Chondrocyte (in vitro differentiated cells): ENCODE results near the gene LMO7. TPM values are rescaled to one million over a fixed set of nuclear protein-coding genes. Genes with fewer than 3 reads are reported as not detected.
A peak's percentile ranks its signal among the peaks of the same experiment; 100 is the strongest.

Source experiments
- DNase-seq: peaks from one replicate; pipeline ENCODE4 v3.0.0; 2021; ENCODE audit warnings: mixed read lengths, low spot score
- H3K27ac Mint-ChIP-seq: one replicate; pipeline ENCODE4 v1.8.0; 2021; ENCODE audit warnings: mild to moderate bottlenecking, moderate library complexity, mixed read lengths; ENCODE audit not compliant: unreplicated experiment
- H3K27me3 Mint-ChIP-seq: 2 replicates; pipeline ENCODE4 v1.8.0; 2021; ENCODE audit warnings: low read depth, mixed read lengths
- H3K36me3 Mint-ChIP-seq: 2 replicates; pipeline ENCODE4 v1.8.0; 2021; ENCODE audit warnings: low read depth, mixed read lengths
- H3K4me1 Mint-ChIP-seq: 2 replicates; pipeline ENCODE4 v1.8.0; 2021; ENCODE audit warnings: low read depth, mild to moderate bottlenecking, mixed read lengths
- H3K4me3 Mint-ChIP-seq: one replicate; pipeline ENCODE4 v1.8.0; 2021; ENCODE audit warnings: mild to moderate bottlenecking, moderate library complexity, mixed read lengths; ENCODE audit not compliant: unreplicated experiment
- H3K9me3 Mint-ChIP-seq: 2 replicates; pipeline ENCODE4 v1.8.0; 2021; ENCODE audit warnings: low read depth, mixed read lengths
- total RNA-seq: library from RNA; stranded (reverse); gene quantifications from 3 replicates; pipeline ENCODE4 v1.2.1, GENCODE V29; 2021
- TF ChIP-seq, protein P1 (sequence below): fragments of 200-600 bp; sonication (generic); IDR thresholded peaks from 2 replicates; pipeline ENCODE4 v1.5.0; 2021; ENCODE audit warnings: antibody characterized with exemption, mild to moderate bottlenecking, moderate library complexity

LMO7 gene
- total RNA-seq, 1 donor from 2014 or later, result 199 TPM

DNA sequence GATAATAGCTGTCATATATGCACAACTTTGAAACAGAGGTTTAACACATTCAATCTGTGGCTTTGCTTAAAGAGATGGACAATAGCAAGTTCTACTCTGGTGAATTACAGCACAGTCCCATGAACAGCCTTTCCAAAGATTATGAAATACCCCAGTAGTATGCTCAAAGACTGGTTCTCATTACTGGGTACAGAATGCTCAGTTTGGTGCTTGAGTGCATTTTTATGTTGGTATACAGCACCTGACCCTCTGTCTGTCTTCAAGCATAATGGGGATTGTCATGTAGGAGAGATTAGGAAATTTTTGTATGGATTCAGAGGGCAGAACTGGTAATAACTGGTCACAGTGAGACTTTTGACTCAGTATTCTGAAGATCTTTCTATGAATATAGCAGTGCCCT, 7.6 kb downstream of the LMO7 start:
- Mint-ChIP-seq H3K27me3 (no peaks in the 10 kb centered on the region), H3K4me1 (peaks cover 73% of the 10 kb centered on the region), H3K27ac (no peak overlapping the region), H3K36me3 (peaks cover 16% of the 10 kb centered on the region), H3K9me3 (no peaks in the 10 kb centered on the region), H3K4me3 (no peak overlapping the region)
- DNase-seq, result no peak
- TF ChIP-seq, protein P1, sequence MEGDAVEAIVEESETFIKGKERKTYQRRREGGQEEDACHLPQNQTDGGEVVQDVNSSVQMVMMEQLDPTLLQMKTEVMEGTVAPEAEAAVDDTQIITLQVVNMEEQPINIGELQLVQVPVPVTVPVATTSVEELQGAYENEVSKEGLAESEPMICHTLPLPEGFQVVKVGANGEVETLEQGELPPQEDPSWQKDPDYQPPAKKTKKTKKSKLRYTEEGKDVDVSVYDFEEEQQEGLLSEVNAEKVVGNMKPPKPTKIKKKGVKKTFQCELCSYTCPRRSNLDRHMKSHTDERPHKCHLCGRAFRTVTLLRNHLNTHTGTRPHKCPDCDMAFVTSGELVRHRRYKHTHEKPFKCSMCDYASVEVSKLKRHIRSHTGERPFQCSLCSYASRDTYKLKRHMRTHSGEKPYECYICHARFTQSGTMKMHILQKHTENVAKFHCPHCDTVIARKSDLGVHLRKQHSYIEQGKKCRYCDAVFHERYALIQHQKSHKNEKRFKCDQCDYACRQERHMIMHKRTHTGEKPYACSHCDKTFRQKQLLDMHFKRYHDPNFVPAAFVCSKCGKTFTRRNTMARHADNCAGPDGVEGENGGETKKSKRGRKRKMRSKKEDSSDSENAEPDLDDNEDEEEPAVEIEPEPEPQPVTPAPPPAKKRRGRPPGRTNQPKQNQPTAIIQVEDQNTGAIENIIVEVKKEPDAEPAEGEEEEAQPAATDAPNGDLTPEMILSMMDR, result no peak

DNA sequence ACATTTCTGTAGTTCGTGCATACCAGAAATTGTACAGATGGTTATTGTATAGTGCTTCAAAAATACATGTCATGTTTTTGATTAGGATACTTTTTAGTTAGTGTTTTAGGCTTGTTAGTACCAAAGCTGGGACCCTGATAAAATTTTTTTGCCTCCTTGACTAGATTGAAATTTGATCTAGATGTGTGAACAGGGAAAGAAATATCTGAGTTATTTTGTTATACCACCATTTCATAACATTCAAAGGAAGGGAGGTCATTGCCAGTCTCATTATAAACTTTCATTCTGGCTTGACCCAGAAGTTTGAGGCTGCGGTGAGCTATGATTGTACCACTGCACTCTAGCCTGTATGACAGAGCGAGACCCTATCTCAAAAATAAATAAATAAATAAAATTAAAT, 9.0 kb downstream of the LMO7 start:
- TF ChIP-seq, protein P1, result no peak
- peaks cover 22% of the 10 kb centered on the region for H3K36me3 Mint-ChIP-seq
- no peak overlapping the region for H3K4me3 Mint-ChIP-seq
- peaks cover 69% of the 10 kb centered on the region for H3K4me1 Mint-ChIP-seq
- no peaks in the 10 kb centered on the region for H3K9me3 Mint-ChIP-seq
- H3K27ac Mint-ChIP-seq, result peak overlapping the region; percentile 58
- no peak for DNase-seq
- no peaks in the 10 kb centered on the region for H3K27me3 Mint-ChIP-seq

DNA sequence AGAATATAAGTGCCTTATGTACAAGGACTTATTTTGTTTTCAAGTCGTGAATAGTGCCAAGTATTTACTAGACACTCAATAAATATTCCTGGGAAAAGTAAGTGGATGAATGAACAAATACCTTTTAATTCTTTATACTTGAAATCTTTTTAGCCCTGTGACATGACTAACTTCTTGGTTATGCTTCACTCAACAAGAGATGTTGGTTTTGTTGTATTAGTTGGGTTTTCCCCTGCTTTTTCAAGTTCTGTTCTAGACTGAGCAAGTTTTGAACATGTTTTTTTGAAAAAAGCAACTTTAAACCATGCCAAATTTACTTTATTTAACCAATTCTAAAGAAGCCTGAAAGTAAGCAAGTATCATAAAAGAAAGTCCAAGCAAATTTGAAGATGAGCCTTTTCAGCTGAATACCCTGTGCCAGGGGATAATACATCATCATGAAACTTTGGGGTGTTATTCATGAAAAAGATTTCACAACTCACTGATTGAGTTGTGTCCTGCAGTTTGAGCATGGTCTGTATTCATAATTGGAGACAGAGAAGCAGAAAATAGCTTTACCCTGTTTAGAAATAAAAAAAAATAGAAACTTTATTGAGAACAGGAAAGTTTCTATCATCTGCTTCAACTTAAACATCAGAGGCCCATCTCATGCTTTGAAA, 11.1 kb downstream of the LMO7 start:
- no peaks in the 10 kb centered on the region for H3K27me3 Mint-ChIP-seq
- H3K4me1 Mint-ChIP-seq, result peaks cover 67% of the 10 kb centered on the region
- H3K36me3 Mint-ChIP-seq, result peaks cover 21% of the 10 kb centered on the region
- TF ChIP-seq, protein P1, result no peak
- DNase-seq, result no peak
- H3K9me3 Mint-ChIP-seq, result no peaks in the 10 kb centered on the region
- H3K27ac Mint-ChIP-seq, result peak overlapping the region; percentile 75
- H3K4me3 Mint-ChIP-seq, result no peak overlapping the region

DNA sequence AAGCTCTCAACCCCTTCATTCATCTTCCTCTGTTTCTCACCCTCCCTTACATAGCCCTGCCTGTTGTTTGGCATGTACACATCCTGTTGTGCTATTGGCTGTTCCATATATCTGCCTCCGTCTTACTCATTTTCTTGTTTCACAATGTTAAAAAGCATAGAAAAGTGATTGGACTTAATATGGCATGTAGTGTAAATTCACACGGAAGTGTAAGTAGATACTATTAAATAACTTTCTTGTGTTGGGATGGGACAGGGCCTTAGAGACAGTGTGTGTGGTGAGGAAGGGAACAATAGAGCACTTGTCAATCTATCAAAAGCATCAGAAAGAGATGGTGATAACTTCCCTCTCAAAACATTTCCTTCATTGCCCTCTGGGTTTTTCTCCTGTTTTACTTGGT, 12.3 kb downstream of the LMO7 start:
- H3K4me1 Mint-ChIP-seq, result peaks cover 72% of the 10 kb centered on the region
- H3K36me3 Mint-ChIP-seq, result peaks cover 21% of the 10 kb centered on the region

DNA sequence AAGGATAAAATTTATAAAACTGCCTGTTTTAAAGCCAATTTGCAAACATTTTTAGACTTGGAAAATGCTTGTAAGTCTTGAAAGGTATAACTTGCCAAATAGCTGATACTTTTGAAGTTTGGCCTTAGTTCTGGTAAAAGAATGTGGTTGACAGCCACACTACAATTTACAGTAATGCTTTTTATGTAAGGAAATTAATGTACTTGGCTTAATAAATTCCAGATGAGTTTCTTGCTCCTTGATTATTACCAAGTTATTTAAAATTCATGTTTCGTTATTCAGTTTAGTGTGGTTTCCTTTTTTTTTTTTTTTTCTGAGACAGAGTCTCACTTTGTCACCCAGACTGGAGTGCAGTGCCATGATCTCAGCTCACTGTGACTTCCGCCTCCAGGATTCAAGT, 14.9 kb downstream of the LMO7 start:
- Mint-ChIP-seq H3K36me3 (peaks cover 22% of the 10 kb centered on the region), H3K27me3 (no peaks in the 10 kb centered on the region), H3K4me1 (peaks cover 52% of the 10 kb centered on the region), H3K27ac (no peak overlapping the region), H3K4me3 (no peak overlapping the region), H3K9me3 (no peaks in the 10 kb centered on the region)
- TF ChIP-seq, protein P1, result no peak
- no peak for DNase-seq

More for the DNA sequence above, 12.3 kb downstream of the LMO7 start:
- no peak overlapping the region for H3K27ac Mint-ChIP-seq
- TF ChIP-seq, protein P1, result no peak
- H3K27me3 Mint-ChIP-seq, result no peaks in the 10 kb centered on the region
- H3K9me3 Mint-ChIP-seq, result no peaks in the 10 kb centered on the region
- H3K4me3 Mint-ChIP-seq, result no peak overlapping the region
- no peak for DNase-seq
